ENCODE results near the gene OSMR.
A peak's percentile ranks its signal among the peaks of the same experiment; 100 is the strongest.

Gene OSMR

GRCh38 chr5:38879078-38879460, 33.3 kb downstream of the OSMR start:
- no peak overlapping the region for H3K4me3 ChIP-seq (ENCODE audit: low read length)
- no peak overlapping the region for H3K27ac ChIP-seq (ENCODE audit: low read length)
- no peaks in the 10 kb centered on the region for H3K4me1 ChIP-seq (ENCODE audit: insufficient read depth, low read length)
- H3K9me3 ChIP-seq (ENCODE audit: insufficient read depth, low read depth, low read length), result no peaks in the 10 kb centered on the region
- H3K27me3 ChIP-seq (ENCODE audit: insufficient read depth, low read length), result no peaks in the 10 kb centered on the region
- no peaks in the 10 kb centered on the region for H3K36me3 ChIP-seq (ENCODE audit: insufficient read depth, low read depth, low read length)
- no peak overlapping the region for H3K9ac ChIP-seq (ENCODE audit: low read depth, low read length)

GRCh38 chr5:38883842-38884241, 38.0 kb downstream of the OSMR start:
- no peak overlapping the region for H3K4me3 ChIP-seq (ENCODE audit: low read length)
- H3K36me3 ChIP-seq (ENCODE audit: insufficient read depth, low read depth, low read length), result no peaks in the 10 kb centered on the region
- no peaks in the 10 kb centered on the region for H3K9me3 ChIP-seq (ENCODE audit: insufficient read depth, low read depth, low read length)
- H3K27ac ChIP-seq (ENCODE audit: low read length), result no peak overlapping the region
- H3K27me3 ChIP-seq (ENCODE audit: insufficient read depth, low read length), result no peaks in the 10 kb centered on the region
- no peak overlapping the region for H3K9ac ChIP-seq (ENCODE audit: low read depth, low read length)
- H3K4me1 ChIP-seq (ENCODE audit: insufficient read depth, low read length), result no peaks in the 10 kb centered on the region; the same call in 1 of the 2 replicates

- no peak overlapping the region for H3K27ac ChIP-seq (ENCODE audit: low read length)
- H3K4me3 ChIP-seq (ENCODE audit: low read length), result no peak overlapping the region
- H3K36me3 ChIP-seq (ENCODE audit: insufficient read depth, low read depth, low read length), result no peaks in the 10 kb centered on the region
- H3K4me1 ChIP-seq (ENCODE audit: insufficient read depth, low read length), result no peaks in the 10 kb centered on the region; the same call in 1 of the 2 replicates
- H3K9me3 ChIP-seq (ENCODE audit: insufficient read depth, low read depth, low read length), result no peaks in the 10 kb centered on the region
- no peaks in the 10 kb centered on the region for H3K27me3 ChIP-seq (ENCODE audit: insufficient read depth, low read length)
- H3K9ac ChIP-seq (ENCODE audit: low read depth, low read length), result no peak overlapping the region
These were observed 39.4 kb downstream of the OSMR start for GRCh38 chr5:38885208-38885607.

- Histone ChIP-seq H3K4me3 (ENCODE audit: low read length) (no peak overlapping the region), H3K36me3 (ENCODE audit: insufficient read depth, low read depth, low read length) (no peaks in the 10 kb centered on the region), H3K27ac (ENCODE audit: low read length) (no peak overlapping the region), H3K9ac (ENCODE audit: low read depth, low read length) (peak overlapping the region; percentile 10; the same call in 1 of the 2 replicates), H3K4me1 (ENCODE audit: insufficient read depth, low read length) (no peaks in the 10 kb centered on the region; the same call in 1 of the 2 replicates), H3K9me3 (ENCODE audit: insufficient read depth, low read depth, low read length) (no peaks in the 10 kb centered on the region), H3K27me3 (ENCODE audit: insufficient read depth, low read length) (no peaks in the 10 kb centered on the region)
These were observed 42.2 kb downstream of the OSMR start for GRCh38 chr5:38888041-38888440.

GRCh38 chr5:38889424-38889823, 43.6 kb downstream of the OSMR start:
- H3K4me3 ChIP-seq (ENCODE audit: low read length), result no peak overlapping the region
- no peaks in the 10 kb centered on the region for H3K36me3 ChIP-seq (ENCODE audit: insufficient read depth, low read depth, low read length)
- H3K27ac ChIP-seq (ENCODE audit: low read length), result no peak overlapping the region
- no peaks in the 10 kb centered on the region; the same call in 1 of the 2 replicates for H3K9me3 ChIP-seq (ENCODE audit: insufficient read depth, low read depth, low read length)
- no peaks in the 10 kb centered on the region for H3K27me3 ChIP-seq (ENCODE audit: insufficient read depth, low read length)
- no peak overlapping the region for H3K9ac ChIP-seq (ENCODE audit: low read depth, low read length)
- no peaks in the 10 kb centered on the region; the same call in 1 of the 2 replicates for H3K4me1 ChIP-seq (ENCODE audit: insufficient read depth, low read length)

- Histone ChIP-seq H3K9me3 (ENCODE audit: insufficient read depth, low read depth, low read length) (peaks cover 5% of the 10 kb centered on the region), H3K27ac (ENCODE audit: low read length) (no peak overlapping the region), H3K4me3 (ENCODE audit: low read length) (no peak overlapping the region), H3K9ac (ENCODE audit: low read depth, low read length) (no peak overlapping the region), H3K36me3 (ENCODE audit: insufficient read depth, low read depth, low read length) (no peaks in the 10 kb centered on the region), H3K4me1 (ENCODE audit: insufficient read depth, low read length) (no peaks in the 10 kb centered on the region; the same call in 1 of the 2 replicates), H3K27me3 (ENCODE audit: insufficient read depth, low read length) (no peaks in the 10 kb centered on the region)
These were observed 45.8 kb downstream of the OSMR start for GRCh38 chr5:38891563-38891962.

- H3K27ac ChIP-seq (ENCODE audit: low read length), result no peak overlapping the region
- H3K27me3 ChIP-seq (ENCODE audit: insufficient read depth, low read length), result no peaks in the 10 kb centered on the region
- H3K4me3 ChIP-seq (ENCODE audit: low read length), result no peak overlapping the region
- no peaks in the 10 kb centered on the region for H3K36me3 ChIP-seq (ENCODE audit: insufficient read depth, low read depth, low read length)
- peaks cover 5% of the 10 kb centered on the region for H3K9me3 ChIP-seq (ENCODE audit: insufficient read depth, low read depth, low read length)
- H3K9ac ChIP-seq (ENCODE audit: low read depth, low read length), result no peak overlapping the region
- H3K4me1 ChIP-seq (ENCODE audit: insufficient read depth, low read length), result no peaks in the 10 kb centered on the region; the same call in 1 of the 2 replicates
These were observed 46.6 kb downstream of the OSMR start for GRCh38 chr5:38892363-38892762.

GRCh38 chr5:38896760-38897159, 50.9 kb downstream of the OSMR start:
- no peaks in the 10 kb centered on the region for H3K36me3 ChIP-seq (ENCODE audit: insufficient read depth, low read depth, low read length)

GRCh38 chr5:38899936-38900335, 54.1 kb downstream of the OSMR start:
- H3K9me3 ChIP-seq (ENCODE audit: insufficient read depth, low read depth, low read length), result peaks cover 5% of the 10 kb centered on the region; the same call in 1 of the 2 replicates
- H3K27ac ChIP-seq (ENCODE audit: low read length), result no peak overlapping the region

More at GRCh38 chr5:38896760-38897159, 50.9 kb downstream of the OSMR start:
- no peak overlapping the region for H3K27ac ChIP-seq (ENCODE audit: low read length)
- H3K27me3 ChIP-seq (ENCODE audit: insufficient read depth, low read length), result no peaks in the 10 kb centered on the region
- no peak overlapping the region for H3K4me3 ChIP-seq (ENCODE audit: low read length)
- no peak overlapping the region for H3K9ac ChIP-seq (ENCODE audit: low read depth, low read length)
- H3K9me3 ChIP-seq (ENCODE audit: insufficient read depth, low read depth, low read length), result peaks cover 5% of the 10 kb centered on the region
- no peaks in the 10 kb centered on the region for H3K4me1 ChIP-seq (ENCODE audit: insufficient read depth, low read length)

GRCh38 chr5:38905516-38905915, 59.7 kb downstream of the OSMR start:
- no peaks in the 10 kb centered on the region for H3K27me3 ChIP-seq (ENCODE audit: insufficient read depth, low read length)
- H3K27ac ChIP-seq (ENCODE audit: low read length), result no peak overlapping the region
- H3K4me1 ChIP-seq (ENCODE audit: insufficient read depth, low read length), result no peaks in the 10 kb centered on the region
- no peaks in the 10 kb centered on the region for H3K36me3 ChIP-seq (ENCODE audit: insufficient read depth, low read depth, low read length)
- H3K9me3 ChIP-seq (ENCODE audit: insufficient read depth, low read depth, low read length), result 0 out of 2 replicates have a peak, but pooled peaks cover 6% of the 10 kb centered on the region
- no peak overlapping the region for H3K4me3 ChIP-seq (ENCODE audit: low read length)
- H3K9ac ChIP-seq (ENCODE audit: low read depth, low read length), result no peak overlapping the region

More at GRCh38 chr5:38899936-38900335, 54.1 kb downstream of the OSMR start:
- Histone ChIP-seq H3K27me3 (ENCODE audit: insufficient read depth, low read length) (no peaks in the 10 kb centered on the region), H3K9ac (ENCODE audit: low read depth, low read length) (no peak overlapping the region), H3K4me1 (ENCODE audit: insufficient read depth, low read length) (no peaks in the 10 kb centered on the region), H3K4me3 (ENCODE audit: low read length) (no peak overlapping the region), H3K36me3 (ENCODE audit: insufficient read depth, low read depth, low read length) (no peaks in the 10 kb centered on the region)

- Histone ChIP-seq H3K27ac (ENCODE audit: low read length) (no peak overlapping the region), H3K4me3 (ENCODE audit: low read length) (no peak overlapping the region), H3K9me3 (ENCODE audit: insufficient read depth, low read depth, low read length) (0 out of 2 replicates have a peak, but pooled peaks cover 6% of the 10 kb centered on the region), H3K9ac (ENCODE audit: low read depth, low read length) (no peak overlapping the region), H3K4me1 (ENCODE audit: insufficient read depth, low read length) (no peaks in the 10 kb centered on the region), H3K27me3 (ENCODE audit: insufficient read depth, low read length) (no peaks in the 10 kb centered on the region), H3K36me3 (ENCODE audit: insufficient read depth, low read depth, low read length) (no peaks in the 10 kb centered on the region)
These were observed 60.7 kb downstream of the OSMR start for GRCh38 chr5:38906503-38906902.

- Histone ChIP-seq H3K27ac (ENCODE audit: low read length) (no peak overlapping the region), H3K4me1 (ENCODE audit: insufficient read depth, low read length) (no peaks in the 10 kb centered on the region; the same call in 1 of the 2 replicates), H3K36me3 (ENCODE audit: insufficient read depth, low read depth, low read length) (no peaks in the 10 kb centered on the region), H3K27me3 (ENCODE audit: insufficient read depth, low read length) (no peaks in the 10 kb centered on the region), H3K9ac (ENCODE audit: low read depth, low read length) (no peak overlapping the region), H3K4me3 (ENCODE audit: low read length) (no peak overlapping the region), H3K9me3 (ENCODE audit: insufficient read depth, low read depth, low read length) (0 out of 2 replicates have a peak, but pooled peaks cover 6% of the 10 kb centered on the region)
These were observed 66.1 kb downstream of the OSMR start for GRCh38 chr5:38911933-38912332.
